Kidney capillary endothelial cell (primary cell): ENCODE measurements around the gene IFT52.

Experiments used
- DNase-seq: peaks from one replicate; pipeline ENCODE4 v3.0.0-alpha.2; 2018; ENCODE audit warnings: low spot score

The IFT52 gene

DNA sequence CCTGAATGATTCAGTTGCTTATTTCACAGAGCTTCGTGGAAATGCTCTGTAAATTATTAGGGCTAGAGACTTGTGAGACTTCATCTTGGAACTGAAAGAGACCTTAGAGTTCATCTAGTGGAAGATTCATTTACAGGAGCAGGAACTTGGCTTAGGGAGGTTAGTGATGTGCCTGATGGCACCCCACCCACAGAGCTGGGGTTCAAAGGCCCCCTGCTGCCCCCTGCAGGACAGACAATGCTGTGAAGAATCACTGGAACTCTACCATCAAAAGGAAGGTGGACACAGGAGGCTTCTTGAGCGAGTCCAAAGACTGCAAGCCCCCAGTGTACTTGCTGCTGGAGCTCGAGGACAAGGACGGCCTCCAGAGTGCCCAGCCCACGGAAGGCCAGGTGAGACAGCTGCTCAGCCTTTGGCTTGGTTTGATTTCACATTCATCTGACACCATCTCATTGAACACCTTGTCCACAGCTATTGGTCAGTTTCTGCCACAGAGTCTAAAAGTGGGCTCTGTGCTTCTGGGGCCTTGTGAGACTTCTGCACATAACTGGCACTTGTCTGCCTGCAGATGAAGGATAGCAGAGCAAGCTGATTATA lies 101.3 kb downstream of the IFT52 start:
- DNase-seq = peak; percentile 20

DNA sequence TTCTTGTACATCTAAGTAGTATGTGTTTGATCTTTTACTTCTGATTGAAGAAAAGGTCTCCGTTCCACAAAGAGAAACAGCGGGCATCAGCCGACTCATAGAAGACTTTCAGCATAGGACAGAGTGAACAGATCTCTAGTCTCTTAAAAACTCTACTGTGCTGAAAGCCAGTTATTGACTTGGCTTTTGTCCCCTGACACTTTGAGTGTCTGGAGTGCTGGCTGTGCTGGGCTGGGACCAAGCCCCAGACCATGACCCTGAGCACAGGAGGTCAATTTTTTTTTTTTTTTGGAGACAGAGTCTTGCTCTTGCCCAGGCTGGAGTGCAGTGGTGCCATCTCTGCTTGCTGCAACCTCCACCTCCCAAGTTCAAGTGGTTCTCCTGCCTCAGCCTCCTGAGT lies 104.0 kb downstream of the IFT52 start:
- no peak for DNase-seq

- no peak for DNase-seq
Observed at GRCh38 chr20:43695571-43695970, 104.8 kb downstream of the IFT52 start.
